Loucy (cell line): ENCODE measurements around the gene GRK3.
"Not testable (repeated sequence)": the region's sequence is repeated elsewhere in the genome, so short reads cannot be mapped to it uniquely, and the experiment has no call there.

ENCODE experiments used
- H2AFZ ChIP-seq: fragments of 200-600 bp; sonication (generic); 2 replicates; pipeline ENCODE4 v1.6.0; 2016; ENCODE audit warnings: antibody characterized with exemption, mild to moderate bottlenecking, low read length, moderate library complexity
- H3F3A ChIP-seq: fragments of 200-600 bp; 2 replicates; pipeline ENCODE4 v1.6.0; 2016; ENCODE audit warnings: antibody characterized with exemption, low read depth, mild to moderate bottlenecking
- H3K27me3 ChIP-seq: fragments of 200-600 bp; sonication (generic); 2 replicates; pipeline ENCODE4 v1.6.1; 2014; ENCODE audit warnings: low read length, mild to moderate bottlenecking; ENCODE audit not compliant: insufficient read depth, poor library complexity, severe bottlenecking
- H3K36me3 ChIP-seq: fragments of 200-600 bp; sonication (generic); 2 replicates; pipeline ENCODE4 v1.6.1; 2016; ENCODE audit warnings: low read length; ENCODE audit not compliant: insufficient read depth
- H3K4me1 ChIP-seq: fragments of 200-600 bp; sonication (generic); 2 replicates; pipeline ENCODE4 v1.5.1; 2014; ENCODE audit warnings: low read length, mild to moderate bottlenecking; ENCODE audit not compliant: insufficient read depth, poor library complexity, severe bottlenecking
- H3K4me2 ChIP-seq: fragments of 200-600 bp; sonication (generic); 2 replicates; pipeline ENCODE4 v1.6.0; 2014; ENCODE audit warnings: antibody characterized with exemption, low read length, low read depth, mild to moderate bottlenecking; ENCODE audit not compliant: poor library complexity, severe bottlenecking
- H3K4me3 ChIP-seq: fragments of 200-600 bp; sonication (generic); 2 replicates; pipeline ENCODE4 v1.5.1; 2014; ENCODE audit warnings: low read length, mild to moderate bottlenecking, mixed read lengths; ENCODE audit not compliant: poor library complexity, severe bottlenecking
- H3K79me2 ChIP-seq: fragments of 200-600 bp; sonication (generic); 2 replicates; pipeline ENCODE4 v1.6.1; 2014; ENCODE audit warnings: low read length; ENCODE audit not compliant: insufficient read depth
- H3K9ac ChIP-seq: fragments of 200-600 bp; sonication (generic); 2 replicates; pipeline ENCODE4 v1.6.0; 2014; ENCODE audit warnings: mild to moderate bottlenecking, low read depth, low read length, moderate library complexity; ENCODE audit not compliant: poor library complexity, severe bottlenecking
- H3K9me2 ChIP-seq: fragments of 200-600 bp; sonication (generic); replicated peaks from 2 replicates; pipeline ENCODE4 v1.6.1; 2016; ENCODE audit warnings: low read depth, low read length, mixed read lengths
- H3K9me3 ChIP-seq: fragments of 200-600 bp; sonication (generic); 2 replicates; pipeline ENCODE4 v1.6.1; 2014; ENCODE audit warnings: mild to moderate bottlenecking, antibody characterized with exemption, low read length, low read depth; ENCODE audit not compliant: insufficient read depth
- H4K20me1 ChIP-seq: fragments of 200-600 bp; sonication (generic); 2 replicates; pipeline ENCODE4 v1.6.0; 2014; ENCODE audit warnings: antibody characterized with exemption, low read length, mild to moderate bottlenecking; ENCODE audit not compliant: insufficient read depth, poor library complexity, severe bottlenecking
- EZH2phosphoT487 ChIP-seq: fragments of 200-600 bp; IDR thresholded peaks from 2 replicates; pipeline ENCODE4 v1.6.1; 2018; ENCODE audit warnings: antibody characterized with exemption, mild to moderate bottlenecking, moderate library complexity, borderline replicate concordance
- TF ChIP-seq, protein P1 (sequence below): fragments of 200-600 bp; sonication (generic); conservative IDR thresholded peaks from 2 replicates; pipeline ENCODE4 v1.5.1; 2014; ENCODE audit warnings: mild to moderate bottlenecking, antibody characterized with exemption, low read length

GRK3 gene

GRCh38 chr22:25704701-25705100 lies 140.2 kb downstream of the GRK3 start:
- Histone ChIP-seq H3K9ac (no peak overlapping the region), H3F3A (no peaks in the 10 kb centered on the region), H3K4me3 (no peak overlapping the region), H3K36me3 (peaks cover 70% of the 10 kb centered on the region), H3K27me3 (no peaks in the 10 kb centered on the region), H4K20me1 (peaks cover 9% of the 10 kb centered on the region), H3K4me1 (peaks cover 22% of the 10 kb centered on the region), H3K79me2 (no peaks in the 10 kb centered on the region; the same call in 1 of the 2 replicates), H3K4me2 (no peak overlapping the region), H3K9me3 (no peaks in the 10 kb centered on the region), H2AFZ (no peak overlapping the region), H3K9me2 (no peaks in the 10 kb centered on the region)
- TF ChIP-seq, protein P1, sequence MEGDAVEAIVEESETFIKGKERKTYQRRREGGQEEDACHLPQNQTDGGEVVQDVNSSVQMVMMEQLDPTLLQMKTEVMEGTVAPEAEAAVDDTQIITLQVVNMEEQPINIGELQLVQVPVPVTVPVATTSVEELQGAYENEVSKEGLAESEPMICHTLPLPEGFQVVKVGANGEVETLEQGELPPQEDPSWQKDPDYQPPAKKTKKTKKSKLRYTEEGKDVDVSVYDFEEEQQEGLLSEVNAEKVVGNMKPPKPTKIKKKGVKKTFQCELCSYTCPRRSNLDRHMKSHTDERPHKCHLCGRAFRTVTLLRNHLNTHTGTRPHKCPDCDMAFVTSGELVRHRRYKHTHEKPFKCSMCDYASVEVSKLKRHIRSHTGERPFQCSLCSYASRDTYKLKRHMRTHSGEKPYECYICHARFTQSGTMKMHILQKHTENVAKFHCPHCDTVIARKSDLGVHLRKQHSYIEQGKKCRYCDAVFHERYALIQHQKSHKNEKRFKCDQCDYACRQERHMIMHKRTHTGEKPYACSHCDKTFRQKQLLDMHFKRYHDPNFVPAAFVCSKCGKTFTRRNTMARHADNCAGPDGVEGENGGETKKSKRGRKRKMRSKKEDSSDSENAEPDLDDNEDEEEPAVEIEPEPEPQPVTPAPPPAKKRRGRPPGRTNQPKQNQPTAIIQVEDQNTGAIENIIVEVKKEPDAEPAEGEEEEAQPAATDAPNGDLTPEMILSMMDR = no peak
- no peak for TF ChIP-seq EZH2phosphoT487

DNA sequence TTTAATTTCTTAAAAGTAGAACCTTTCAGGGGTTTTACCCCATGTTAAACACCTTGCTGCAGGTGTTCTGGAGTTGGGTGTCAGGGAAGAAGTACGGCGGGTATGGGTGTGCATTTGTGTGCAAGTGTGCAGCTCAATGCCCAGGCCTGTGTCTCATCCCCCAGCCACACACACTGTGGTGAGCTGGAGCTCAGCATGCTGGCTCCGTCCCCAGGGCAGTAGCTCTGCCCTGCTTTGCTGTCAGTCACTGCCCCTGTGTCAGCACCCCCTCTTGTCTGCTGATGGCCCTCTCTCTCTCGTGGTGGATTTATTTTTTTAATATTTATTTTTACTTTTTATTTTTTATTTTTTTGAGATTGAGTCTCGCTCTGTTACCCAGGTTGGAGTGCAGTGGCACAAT lies 141.7 kb downstream of the GRK3 start:
- H3K79me2 ChIP-seq = no peaks in the 10 kb centered on the region
- H2AFZ ChIP-seq = no peak overlapping the region
- H3K27me3 ChIP-seq = no peaks in the 10 kb centered on the region
- H4K20me1 ChIP-seq = peaks cover 4% of the 10 kb centered on the region
- TF ChIP-seq EZH2phosphoT487 = no peak
- TF ChIP-seq, protein P1 = no peak
- peaks cover 26% of the 10 kb centered on the region for H3K4me1 ChIP-seq
- peaks cover 76% of the 10 kb centered on the region for H3K36me3 ChIP-seq
- no peak overlapping the region for H3K4me3 ChIP-seq
- no peaks in the 10 kb centered on the region for H3K9me3 ChIP-seq
- H3K9ac ChIP-seq = no peak overlapping the region
- no peak overlapping the region for H3K4me2 ChIP-seq
- H3K9me2 ChIP-seq = no peaks in the 10 kb centered on the region
- H3F3A ChIP-seq = no peaks in the 10 kb centered on the region

DNA sequence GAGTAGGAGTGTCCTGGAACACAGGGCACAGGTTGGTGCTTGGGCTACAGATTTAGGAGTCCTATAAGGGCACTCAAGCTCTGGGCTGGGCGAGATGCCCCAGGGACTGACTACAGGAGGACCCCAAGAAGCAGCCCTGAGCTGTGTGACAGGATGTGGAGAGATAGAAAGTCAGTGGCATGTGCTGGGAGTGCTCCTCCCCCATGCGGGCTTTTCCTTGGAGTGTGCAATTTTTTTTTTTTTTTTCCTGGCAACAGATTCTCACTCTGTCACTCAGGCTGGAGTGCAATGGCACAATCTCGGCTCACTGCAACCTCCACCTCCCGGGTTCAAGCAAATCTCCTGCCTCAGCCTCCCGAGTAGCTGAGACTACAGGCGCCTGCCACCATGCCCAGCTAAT lies 144.0 kb downstream of the GRK3 start:
- not testable (repeated sequence) for H3K4me2 ChIP-seq, H3K27me3 ChIP-seq, H3K9me3 ChIP-seq, H3K4me3 ChIP-seq, H3K9ac ChIP-seq, H3K79me2 ChIP-seq, H4K20me1 ChIP-seq, H3F3A ChIP-seq, H2AFZ ChIP-seq, H3K9me2 ChIP-seq
- Histone ChIP-seq H3K4me1 (peaks cover 25% of the 10 kb centered on the region), H3K36me3 (peaks cover 82% of the 10 kb centered on the region)

DNA sequence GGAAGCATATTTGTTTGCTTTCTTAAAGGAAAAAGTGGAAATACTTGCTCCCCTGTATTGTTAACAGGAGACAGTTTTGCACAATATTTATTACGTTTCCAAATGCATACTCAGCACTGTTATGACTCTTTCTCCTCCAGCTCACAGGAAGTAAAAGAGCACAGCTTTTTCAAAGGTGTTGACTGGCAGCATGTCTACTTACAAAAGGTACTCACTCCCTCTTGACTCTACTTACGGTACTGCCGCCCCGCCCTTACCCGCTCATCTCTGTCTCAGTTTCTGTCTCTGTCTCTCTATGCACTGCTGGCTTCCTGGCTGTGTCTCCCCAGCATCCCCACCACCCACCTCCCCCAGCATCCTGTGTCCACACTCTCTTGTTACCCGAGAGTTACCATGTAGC lies 145.3 kb downstream of the GRK3 start:
- Histone ChIP-seq H2AFZ (no peak overlapping the region), H3K4me3 (no peak overlapping the region), H3K9me2 (no peaks in the 10 kb centered on the region), H3K27me3 (no peaks in the 10 kb centered on the region), H3K36me3 (peaks cover 82% of the 10 kb centered on the region), H3F3A (no peaks in the 10 kb centered on the region; the same call in 1 of the 2 replicates), H3K79me2 (no peaks in the 10 kb centered on the region), H3K4me2 (peak overlapping the region; percentile 7), H3K9me3 (no peaks in the 10 kb centered on the region), H3K9ac (peak overlapping the region; percentile 27), H4K20me1 (no peaks in the 10 kb centered on the region), H3K4me1 (peaks cover 38% of the 10 kb centered on the region)
- TF ChIP-seq, protein P1 = no peak
- TF ChIP-seq EZH2phosphoT487 = no peak
